ENCODE measurements around the gene CARD19. TPM values are rescaled to one million over a fixed set of nuclear protein-coding genes. Genes with fewer than 3 reads are reported as not detected.
A peak's percentile ranks its signal among the peaks of the same experiment; 100 is the strongest.

The CARD19 gene
- total and polyA plus RNA-seq, 2 experiments from 2014 or later, result 54.1 to 69.5 TPM

- Histone ChIP-seq H2AFZ (no peak overlapping the region), H3K4me3 (no peak overlapping the region), H3K9me2 (ENCODE audit: insufficient read depth) (no peaks in the 10 kb centered on the region), H3K36me3 (ENCODE audit: low read depth) (no peaks in the 10 kb centered on the region), H3F3A (ENCODE audit: insufficient read depth) (no peaks in the 10 kb centered on the region), H3K27me3 (replicated peaks; ENCODE audit: insufficient read depth) (0 out of 2 replicates have a peak, but pooled peaks cover 9% of the 10 kb centered on the region), H3K27ac (no peak overlapping the region), H3K4me1 (ENCODE audit: insufficient read depth) (no peaks in the 10 kb centered on the region), H4K20me1 (ENCODE audit: insufficient read depth) (no peaks in the 10 kb centered on the region), H3K9ac (no peak overlapping the region), H3K4me2 (ENCODE audit: unreplicated experiment) (no peak overlapping the region), H3K79me2 (ENCODE audit: insufficient read depth) (no peaks in the 10 kb centered on the region), H3K9me3 (ENCODE audit: low read depth) (no peaks in the 10 kb centered on the region)
- in situ Hi-C loops (cut with MboI), result no loop called here
- DNase-seq, result peak; percentile 55
- WGBS, 2 experiments (ENCODE audit: low coverage in 1 of 2, low lambda C conversion rate in 2 of 2, missing lambda C conversion rate in 2 of 2), result 21 to 29% methylated on average over 7 of the region's 7 CpGs
- TF ChIP-seq EZH2 (IDR thresholded peaks at IDR 0.05; ENCODE audit: insufficient read depth, poor library complexity, severe bottlenecking) (no peak), EZH2phosphoT487 (IDR thresholded peaks at IDR 0.05; ENCODE audit: insufficient read depth, low read depth) (no peak)
These were observed 24.6 kb upstream of the CARD19 start for GRCh38 chr9:93071464-93071863.

GRCh38 chr9:93072383-93072795, 23.6 kb upstream of the CARD19 start:
- no peak for DNase-seq
- in situ Hi-C loops (cut with MboI), result no loop called here
- Histone ChIP-seq H3K9me3 (ENCODE audit: low read depth) (no peaks in the 10 kb centered on the region), H3K4me1 (ENCODE audit: insufficient read depth) (no peaks in the 10 kb centered on the region), H3K4me2 (ENCODE audit: unreplicated experiment) (no peak overlapping the region), H3K9ac (no peak overlapping the region), H3K36me3 (ENCODE audit: low read depth) (no peaks in the 10 kb centered on the region), H3K27ac (no peak overlapping the region), H3K9me2 (ENCODE audit: insufficient read depth) (no peaks in the 10 kb centered on the region), H3F3A (ENCODE audit: insufficient read depth) (no peaks in the 10 kb centered on the region), H3K79me2 (ENCODE audit: insufficient read depth) (no peaks in the 10 kb centered on the region), H4K20me1 (ENCODE audit: insufficient read depth) (no peaks in the 10 kb centered on the region), H3K27me3 (replicated peaks; ENCODE audit: insufficient read depth) (0 out of 2 replicates have a peak, but pooled peaks cover 8% of the 10 kb centered on the region), H2AFZ (no peak overlapping the region), H3K4me3 (no peak overlapping the region)
- WGBS, 2 experiments (ENCODE audit: low coverage in 1 of 2, low lambda C conversion rate in 2 of 2, missing lambda C conversion rate in 2 of 2), result 12 to 15% methylated on average over 5 of the region's 5 CpGs
- no peak for TF ChIP-seq EZH2 (IDR thresholded peaks at IDR 0.05; ENCODE audit: insufficient read depth, poor library complexity, severe bottlenecking)
- no peak for TF ChIP-seq EZH2phosphoT487 (IDR thresholded peaks at IDR 0.05; ENCODE audit: insufficient read depth, low read depth)

GRCh38 chr9:93076101-93076791, 19.8 kb upstream of the CARD19 start:
- Histone ChIP-seq H3K79me2 (ENCODE audit: insufficient read depth) (no peaks in the 10 kb centered on the region), H3F3A (ENCODE audit: insufficient read depth) (no peaks in the 10 kb centered on the region), H3K9me2 (ENCODE audit: insufficient read depth) (no peaks in the 10 kb centered on the region), H3K4me2 (ENCODE audit: unreplicated experiment) (no peak overlapping the region), H3K27me3 (replicated peaks; ENCODE audit: insufficient read depth) (no peaks in the 10 kb centered on the region), H2AFZ (no peak overlapping the region), H3K4me1 (ENCODE audit: insufficient read depth) (no peaks in the 10 kb centered on the region), H3K27ac (no peak overlapping the region), H4K20me1 (ENCODE audit: insufficient read depth) (no peaks in the 10 kb centered on the region), H3K9me3 (ENCODE audit: low read depth) (no peaks in the 10 kb centered on the region), H3K9ac (no peak overlapping the region), H3K36me3 (ENCODE audit: low read depth) (no peaks in the 10 kb centered on the region), H3K4me3 (no peak overlapping the region)
- WGBS, 2 experiments (ENCODE audit: low coverage in 1 of 2, low lambda C conversion rate in 2 of 2, missing lambda C conversion rate in 2 of 2), result 78% methylated on average over 12 of the region's 12 CpGs
- TF ChIP-seq EZH2 (IDR thresholded peaks at IDR 0.05; ENCODE audit: insufficient read depth, poor library complexity, severe bottlenecking) (no peak), EZH2phosphoT487 (IDR thresholded peaks at IDR 0.05; ENCODE audit: insufficient read depth, low read depth) (no peak)
- in situ Hi-C loops (cut with MboI), result no loop called here
- DNase-seq, result no peak

- in situ Hi-C loops (cut with MboI), result no loop called here
- no peak overlapping the region for H3K4me2 ChIP-seq (ENCODE audit: unreplicated experiment)
- no peaks in the 10 kb centered on the region for H3K79me2 ChIP-seq (ENCODE audit: insufficient read depth)
- no peak overlapping the region for H3K4me3 ChIP-seq
- no peaks in the 10 kb centered on the region for H3K9me3 ChIP-seq (ENCODE audit: low read depth)
- no peak overlapping the region for H3K27ac ChIP-seq
- H3K9ac ChIP-seq, result no peak overlapping the region
- 0 out of 2 replicates have a peak, but pooled peaks cover 3% of the 10 kb centered on the region for H3F3A ChIP-seq (ENCODE audit: insufficient read depth)
- H3K9me2 ChIP-seq (ENCODE audit: insufficient read depth), result no peaks in the 10 kb centered on the region
- WGBS, 2 experiments (ENCODE audit: low coverage in 1 of 2, low lambda C conversion rate in 2 of 2, missing lambda C conversion rate in 2 of 2), result 71 to 73% methylated on average over 2 of the region's 2 CpGs
- H3K27me3 ChIP-seq (replicated peaks; ENCODE audit: insufficient read depth), result no peaks in the 10 kb centered on the region
- H4K20me1 ChIP-seq (ENCODE audit: insufficient read depth), result no peaks in the 10 kb centered on the region
- H3K4me1 ChIP-seq (ENCODE audit: insufficient read depth), result no peaks in the 10 kb centered on the region
- H2AFZ ChIP-seq, result no peak overlapping the region
- no peak for DNase-seq
- no peaks in the 10 kb centered on the region for H3K36me3 ChIP-seq (ENCODE audit: low read depth)
- no peak for TF ChIP-seq EZH2 (IDR thresholded peaks at IDR 0.05; ENCODE audit: insufficient read depth, poor library complexity, severe bottlenecking)
These were observed 19.3 kb upstream of the CARD19 start for GRCh38 chr9:93076792-93077128.
